Esophagus (tissue), 2 donors: ENCODE data around the gene GUSB. TPM values are rescaled to one million over a fixed set of nuclear protein-coding genes. Genes with fewer than 3 reads are reported as not detected.
"Not testable (repeated sequence)": the region's sequence is repeated elsewhere in the genome, so short reads cannot be mapped to it uniquely, and the experiment has no call there.

ENCODE experiments used
- H3K27ac ChIP-seq, 2 donors: one replicate each; pipeline ENCODE4 v1.5.1; 2013; ENCODE audit warnings: low read depth in 2 of 2, mild to moderate bottlenecking in 2 of 2, inconsistent platforms in 1 of 2, low read length in 1 of 2, moderate library complexity in 1 of 2
- H3K27me3 ChIP-seq, 2 donors: one replicate each; pipeline ENCODE4 v1.6.1; 2013; ENCODE audit warnings: low read length in 2 of 2, control low read depth in 1 of 2, mild to moderate bottlenecking in 1 of 2; ENCODE audit not compliant: insufficient read depth in 2 of 2, control insufficient read depth in 1 of 2
- H3K36me3 ChIP-seq, 2 donors: one replicate each; pipeline ENCODE4 v1.6.1; 2013; ENCODE audit warnings: low read length in 1 of 2; ENCODE audit not compliant: control insufficient read depth in 2 of 2, insufficient read depth in 2 of 2
- H3K4me1 ChIP-seq, 2 donors: one replicate each; pipeline ENCODE4 v1.6.1; 2013; ENCODE audit warnings: low read length in 1 of 2; ENCODE audit not compliant: control insufficient read depth in 2 of 2, insufficient read depth in 2 of 2
- H3K4me3 ChIP-seq, 2 donors: one replicate each; pipeline ENCODE4 v1.5.1; 2013; ENCODE audit warnings: low read length in 2 of 2, mild to moderate bottlenecking in 2 of 2, low read depth in 1 of 2, moderate library complexity in 1 of 2
- H3K9me3 ChIP-seq, 2 donors: one replicate each; pipeline ENCODE4 v1.6.1; 2013; ENCODE audit warnings: mild to moderate bottlenecking in 2 of 2, low read depth in 1 of 2, low read length in 1 of 2, moderate library complexity in 1 of 2; ENCODE audit not compliant: control insufficient read depth in 2 of 2, insufficient read depth in 1 of 2
- WGBS, 2 donors: extraction: QIAGEN DNeasy Blood & Tissue Kit; methylation state at CpG; one replicate each; pipeline ENCODE4 v1.1.7; 2013; 5-methylcytosine and 5-hydroxymethylcytosine counted together
- polyA plus RNA-seq, 2 donors: library from polyadenylated mRNA; stranded (reverse); fragments of 200-250 nt; gene quantifications; one replicate each; pipeline ENCODE4 v1.2.3, GENCODE V29; 2013
- donor health status: healthy with polysubstance abuse.
- donor health status: Bipolar disorder and iron deficiency.

Gene GUSB
- 10 to 100 TPM; 24.1 to 30.5 TPM for polyA plus RNA-seq

- Histone ChIP-seq H3K9me3 (no peaks in the 10 kb centered on the region), H3K27me3 (no peaks in the 10 kb centered on the region), H3K4me1 (peaks cover 6 to 10% of the 10 kb centered on the region in 2 donors), H3K27ac (peak within 1 kb of the TSS; percentile 77 to 80), H3K36me3 (peaks cover 3 to 12% of the 10 kb centered on the region in 2 donors), H3K4me3 (peak within 1 kb of the TSS; percentile 65 to 92)
- 3% methylated on average over 58 to 62 of the region's 62 CpGs for WGBS, 2 donors
These were observed at the start of gene GUSB for GRCh38 chr7:65981965-65982792. Gene GUSB, minus strand, starts transcription at chr7:65982213. Its CDS starts 30 bp downstream, at chr7:65982183.

- H3K9me3 ChIP-seq, H3K4me3 ChIP-seq, H3K36me3 ChIP-seq, H3K4me1 ChIP-seq, H3K27me3 ChIP-seq, H3K27ac ChIP-seq: not testable (repeated sequence)
- 53 to 58% methylated on average over 3 of the region's 3 CpGs for WGBS, 2 donors
These were observed 46.3 kb upstream of the GUSB start for GRCh38 chr7:66028342-66028741.

- Histone ChIP-seq H3K36me3 (no peaks in the 10 kb centered on the region), H3K4me3 (no peak overlapping the region), H3K9me3 (no peaks in the 10 kb centered on the region), H3K27ac (no peak overlapping the region), H3K4me1 (no peaks in the 10 kb centered on the region), H3K27me3 (no peaks in the 10 kb centered on the region)
- 28 to 37% methylated on average over 4 of the region's 4 CpGs for WGBS, 2 donors
These were observed 34.1 kb upstream of the GUSB start for GRCh38 chr7:66016131-66016461.

GRCh38 chr7:66015440-66016130 is 33.6 kb upstream of the GUSB start:
- WGBS, 2 donors: 77 to 80% methylated on average over 8 of the region's 8 CpGs
- Histone ChIP-seq H3K36me3 (no peaks in the 10 kb centered on the region), H3K4me1 (no peaks in the 10 kb centered on the region), H3K27ac (no peak overlapping the region), H3K4me3 (no peak overlapping the region), H3K27me3 (no peaks in the 10 kb centered on the region), H3K9me3 (no peaks in the 10 kb centered on the region)

GRCh38 chr7:66013938-66014337 is 31.9 kb upstream of the GUSB start:
- Histone ChIP-seq H3K4me1 (no peaks in the 10 kb centered on the region), H3K4me3 (no peak overlapping the region), H3K27me3 (no peaks in the 10 kb centered on the region), H3K9me3 (no peaks in the 10 kb centered on the region), H3K27ac (no peak overlapping the region), H3K36me3 (no peaks in the 10 kb centered on the region)
- WGBS, 2 donors: 62 to 66% methylated on average over 5 of the region's 5 CpGs

- no peak overlapping the region for H3K4me3 ChIP-seq
- no peak overlapping the region for H3K27ac ChIP-seq
- H3K9me3 ChIP-seq: no peaks in the 10 kb centered on the region
- 85 to 88% methylated on average over 6 of the region's 6 CpGs for WGBS, 2 donors
- no peaks in the 10 kb centered on the region for H3K36me3 ChIP-seq
- H3K4me1 ChIP-seq: no peaks in the 10 kb centered on the region
- H3K27me3 ChIP-seq: no peaks in the 10 kb centered on the region
These were observed 25.2 kb upstream of the GUSB start for GRCh38 chr7:66007232-66007631.

- not testable (repeated sequence) for H3K36me3 ChIP-seq, H3K27ac ChIP-seq, H3K4me3 ChIP-seq, H3K4me1 ChIP-seq, H3K9me3 ChIP-seq, H3K27me3 ChIP-seq
- WGBS, 2 donors: 78 to 85% methylated on average over 8 of the region's 8 CpGs
These were observed 23.2 kb upstream of the GUSB start for GRCh38 chr7:66005115-66005671.

- WGBS, 2 donors: 32 to 50% methylated on average over 1 of the region's 5 CpGs
- not testable (repeated sequence) for H3K27me3 ChIP-seq, H3K4me1 ChIP-seq, H3K27ac ChIP-seq, H3K9me3 ChIP-seq, H3K36me3 ChIP-seq, H3K4me3 ChIP-seq
These were observed 18.9 kb upstream of the GUSB start for GRCh38 chr7:66000823-66001417.

GRCh38 chr7:65994984-65995383 is 13.0 kb upstream of the GUSB start:
- H3K4me3 ChIP-seq, H3K4me1 ChIP-seq, H3K27me3 ChIP-seq, H3K9me3 ChIP-seq, H3K27ac ChIP-seq, H3K36me3 ChIP-seq: not testable (repeated sequence)
- 0 to 80% methylated on average over 1 of the region's 1 CpG for WGBS, 2 donors
